IMR-90 (cell line): ENCODE results near the gene DOCK9. TPM values are rescaled to one million over a fixed set of nuclear protein-coding genes. Genes with fewer than 3 reads are reported as not detected.

Source experiments
- ATAC-seq: fragments of 200-7000 bp; cut with Tn5 transposase; 2 replicates; pipeline ENCODE4 v1.9.1; 2020; ENCODE audit warnings: low read depth, mild to moderate bottlenecking, moderate library complexity
- BruUV-seq: library from RNA; stranded (reverse); fragments of 400-500 nt; replicated peaks from 2 replicates; lab custom pipeline; 2021; lab: Mats Ljungman, UMichigan
- CTCF ChIA-PET: fragments of 300-600 bp; formaldehyde crosslinking; extraction: SDS; loops from one replicate; lab custom pipeline; 2021; ENCODE audit warnings: antibody characterized with exemption; lab: Yijun Ruan, JAX
- POLR2A ChIA-PET: fragments of 300-600 bp; sonication (Branson Sonifier 250); formaldehyde crosslinking; loops from one replicate; lab custom pipeline; 2022; ENCODE audit warnings: antibody characterized with exemption; ENCODE audit not compliant: unreplicated experiment; lab: Charles Lee
- DNase-seq: peaks from one replicate; pipeline ENCODE4 v3.0.0; 2013
- H2AFZ ChIP-seq: replicated peaks from 2 replicates; pipeline ENCODE3; 2013; ENCODE audit warnings: low read length, mild to moderate bottlenecking; ENCODE audit not compliant: poor library complexity
- H2AK5ac ChIP-seq: 2 replicates; pipeline ENCODE4 v1.6.1; 2013; ENCODE audit warnings: low read depth, low read length, inconsistent platforms
- H2AK9ac ChIP-seq: replicated peaks from 2 replicates; pipeline ENCODE3; 2013; ENCODE audit warnings: mild to moderate bottlenecking, low read depth, low read length, moderate library complexity; ENCODE audit not compliant: poor library complexity
- H2BK120ac ChIP-seq: 2 replicates; pipeline ENCODE4 v1.6.1; 2013; ENCODE audit warnings: low read depth, low read length, inconsistent platforms
- H2BK15ac ChIP-seq: 3 replicates; pipeline ENCODE4 v1.6.1; 2013; ENCODE audit warnings: low read depth, low read length, inconsistent platforms
- H2BK20ac ChIP-seq: 2 replicates; pipeline ENCODE4 v1.6.1; 2013; ENCODE audit warnings: low read depth, mild to moderate bottlenecking, inconsistent platforms, low read length, moderate library complexity
- H2BK5ac ChIP-seq: 2 replicates; pipeline ENCODE4 v1.6.1; 2013; ENCODE audit warnings: mild to moderate bottlenecking, low read depth, low read length, inconsistent platforms; ENCODE audit not compliant: poor library complexity, severe bottlenecking
- H3K14ac ChIP-seq: replicated peaks from 2 replicates; pipeline ENCODE4 v1.6.1; 2013; ENCODE audit warnings: low read depth, low read length, inconsistent platforms
- H3K18ac ChIP-seq: 2 replicates; pipeline ENCODE4 v1.6.1; 2013; ENCODE audit warnings: low read depth, low read length, control low read depth
- H3K23ac ChIP-seq: 2 replicates; pipeline ENCODE4 v1.6.1; 2013; ENCODE audit warnings: low read depth, low read length, inconsistent platforms
- H3K27ac ChIP-seq: 2 replicates; pipeline ENCODE4 v1.5.1; 2013; ENCODE audit warnings: mild to moderate bottlenecking, control low read depth, low read length; ENCODE audit not compliant: insufficient read depth
- H3K27me3 ChIP-seq: 2 replicates; pipeline ENCODE4 v1.6.1; 2013; ENCODE audit warnings: low read length; ENCODE audit not compliant: control insufficient read depth, insufficient read depth
- H3K36me3 ChIP-seq: 2 replicates; pipeline ENCODE4 v1.6.1; 2013; ENCODE audit warnings: low read length, mixed read lengths; ENCODE audit not compliant: control insufficient read depth, insufficient read depth
- H3K4ac ChIP-seq: 2 replicates; pipeline ENCODE4 v1.6.1; 2013; ENCODE audit warnings: low read depth, low read length, inconsistent platforms
- H3K4me1 ChIP-seq: 2 replicates; pipeline ENCODE4 v1.6.1; 2013; ENCODE audit warnings: low read length, mixed read lengths; ENCODE audit not compliant: control insufficient read depth, insufficient read depth
- H3K4me2 ChIP-seq: 2 replicates; pipeline ENCODE4 v1.6.1; 2013; ENCODE audit warnings: low read depth, mild to moderate bottlenecking, control low read depth, low read length, moderate library complexity
- H3K4me3 ChIP-seq: 2 replicates; pipeline ENCODE4 v1.5.1; 2013; ENCODE audit warnings: low read depth, mild to moderate bottlenecking, control low read depth, low read length, moderate library complexity; ENCODE audit not compliant: insufficient read depth
- H3K56ac ChIP-seq: 2 replicates; pipeline ENCODE4 v1.6.1; 2013; ENCODE audit warnings: low read length, inconsistent platforms; ENCODE audit not compliant: insufficient read depth; ENCODE audit errors: extremely low read depth
- H3K79me1 ChIP-seq, 2 experiments: 2 replicates each; pipeline ENCODE4 v1.6.1; 2013; ENCODE audit warnings: low read length in 2 of 2, inconsistent platforms in 1 of 2, low read depth in 1 of 2
- H3K9ac ChIP-seq: 2 replicates; pipeline ENCODE4 v1.6.1; 2013; ENCODE audit warnings: low read depth, low read length, control low read depth
- H3K9me1 ChIP-seq: 2 replicates; pipeline ENCODE4 v1.6.1; 2013; ENCODE audit warnings: low read length, inconsistent platforms; ENCODE audit not compliant: insufficient read depth
- H3K9me3 ChIP-seq: 2 replicates; pipeline ENCODE4 v1.6.1; 2013; ENCODE audit warnings: low read length; ENCODE audit not compliant: control insufficient read depth, insufficient read depth
- H4K20me1 ChIP-seq: 2 replicates; pipeline ENCODE4 v1.6.1; 2013; ENCODE audit warnings: low read length, inconsistent platforms; ENCODE audit not compliant: insufficient read depth
- H4K5ac ChIP-seq: 2 replicates; pipeline ENCODE4 v1.6.1; 2013; ENCODE audit warnings: mild to moderate bottlenecking, low read depth, low read length, control low read depth
- H4K8ac ChIP-seq, 2 experiments: 2 replicates each; pipeline ENCODE4 v1.6.1; 2013; ENCODE audit warnings: low read depth in 2 of 2, low read length in 2 of 2, control low read depth in 1 of 2, inconsistent platforms in 1 of 2
- H4K91ac ChIP-seq: 2 replicates; pipeline ENCODE4 v1.6.1; 2013; ENCODE audit warnings: low read depth, low read length, inconsistent platforms; ENCODE audit not compliant: insufficient read depth
- BHLHE40 ChIP-seq: fragments of 150-350 bp; IDR thresholded peaks from 2 replicates; pipeline ENCODE4 v1.6.1; 2016; ENCODE audit warnings: mild to moderate bottlenecking, low read depth, low read length
- CEBPB ChIP-seq: IDR thresholded peaks from 2 replicates; pipeline ENCODE4 v1.6.1; 2012; ENCODE audit warnings: low read depth, low read length, improper control_type of control experiment
- CHD1 ChIP-seq: IDR thresholded peaks from 2 replicates; pipeline ENCODE4 v1.6.1; 2012; ENCODE audit warnings: low read depth, low read length, improper control_type of control experiment
- CTCF ChIP-seq: conservative IDR thresholded peaks from 2 replicates; pipeline ENCODE4 v1.5.1; 2012; ENCODE audit warnings: mild to moderate bottlenecking, low read depth, low read length, improper control_type of control experiment
- ELK1 ChIP-seq: fragments of 150-350 bp; IDR thresholded peaks from 2 replicates; pipeline ENCODE4 v1.6.1; 2016; ENCODE audit warnings: low read depth, mild to moderate bottlenecking, low read length, moderate library complexity, borderline replicate concordance
- FOS ChIP-seq: fragments of 150-350 bp; IDR thresholded peaks from 2 replicates; pipeline ENCODE4 v1.6.1; 2016; ENCODE audit warnings: low read depth, low read length
- MAFK ChIP-seq: IDR thresholded peaks from 2 replicates; pipeline ENCODE4 v1.6.1; 2012; ENCODE audit warnings: low read depth, low read length, improper control_type of control experiment
- MAZ ChIP-seq: IDR thresholded peaks from 2 replicates; pipeline ENCODE4 v1.6.1; 2012; ENCODE audit warnings: low read depth, mild to moderate bottlenecking, low read length, improper control_type of control experiment, moderate library complexity, borderline replicate concordance
- MXI1 ChIP-seq: IDR thresholded peaks from 2 replicates; pipeline ENCODE4 v1.6.1; 2012; ENCODE audit warnings: low read depth, mild to moderate bottlenecking, low read length, moderate library complexity, borderline replicate concordance
- NFE2L2 ChIP-seq: fragments of 150-350 bp; IDR thresholded peaks from 2 replicates; pipeline ENCODE4 v1.6.1; 2016; ENCODE audit warnings: low read depth, mild to moderate bottlenecking, low read length
- POLR2A ChIP-seq: IDR thresholded peaks from 2 replicates; pipeline ENCODE4 v1.6.1; 2012; ENCODE audit warnings: mild to moderate bottlenecking, low read depth, low read length
- RAD21 ChIP-seq: IDR thresholded peaks from 2 replicates; pipeline ENCODE4 v1.6.1; 2012; ENCODE audit warnings: low read length, improper control_type of control experiment
- RCOR1 ChIP-seq: IDR thresholded peaks from 2 replicates; pipeline ENCODE4 v1.6.1; 2012; ENCODE audit warnings: mild to moderate bottlenecking, low read length, improper control_type of control experiment; ENCODE audit not compliant: insufficient replicate concordance
- RFX5 ChIP-seq: IDR thresholded peaks from 2 replicates; pipeline ENCODE4 v1.8.0; 2012; ENCODE audit warnings: low read depth, mild to moderate bottlenecking, low read length, moderate library complexity
- SMC3 ChIP-seq: fragments of 150-350 bp; IDR thresholded peaks from 2 replicates; pipeline ENCODE4 v1.6.1; 2016; ENCODE audit warnings: low read depth, mild to moderate bottlenecking, antibody characterized with exemption, low read length, moderate library complexity
- USF2 ChIP-seq: fragments of 150-350 bp; IDR thresholded peaks from 2 replicates; pipeline ENCODE4 v1.6.1; 2017; ENCODE audit warnings: mild to moderate bottlenecking, antibody characterized with exemption, low read length, low read depth
- WGBS, 2 experiments: methylation state at CpG; one replicate each; pipeline versions ENCODE4 v1.1.5 to v1.1.7; 2013; ENCODE audit warnings: missing lambda C conversion rate in 2 of 2; ENCODE audit not compliant: insufficient read length in 1 of 2; ENCODE audit errors: extremely low coverage in 2 of 2; 5-methylcytosine and 5-hydroxymethylcytosine counted together
- dilution Hi-C: fragments of 300-500 bp; cut with HindIII; formaldehyde crosslinking; loops from one replicate; pipeline ENCODE4 v1.14.3; 2018; ENCODE audit warnings: low sequenced_read_pairs; ENCODE audit not compliant: unreplicated experiment
- in situ Hi-C: fragments of 300-500 bp; cut with MboI; formaldehyde crosslinking; loops from 3 replicates; pipeline ENCODE4 v1.14.3; 2019; ENCODE audit warnings: low sequenced_read_pairs, inconsistent platforms, mixed read lengths
- intact Hi-C: fragments of 100-400 bp; cut with micrococcal nuclease; formaldehyde crosslinking; loops from 2 replicates; pipeline ENCODE4 v1.10.0; 2022
- polyA plus RNA-seq, 3 experiments: library from polyadenylated mRNA; depleted of rRNA; stranded (reverse); fragments of >200 nt; gene quantifications; 2 replicates each; pipeline ENCODE4 v1.2.3, GENCODE V29; 2012; ENCODE audit warnings: low replicate concordance in 1 of 3
- total RNA-seq: library from RNA; depleted of rRNA; stranded (reverse); fragments of >200 nt; gene quantifications from 2 replicates; pipeline ENCODE4 v1.2.3, GENCODE V29; 2012

Gene DOCK9
- total and polyA plus RNA-seq, 2 of the 4 experiments (the other 2 are of a cell fraction) = 4.8 to 7.2 TPM

- no peak for DNase-seq
- Histone ChIP-seq H3K36me3 (no peaks in the 10 kb centered on the region), H2BK20ac (no peak overlapping the region), H2AK5ac (no peak overlapping the region), H3K4me1 (peaks cover 11% of the 10 kb centered on the region), H3K9ac (no peak overlapping the region), H3K9me3 (peaks cover 11% of the 10 kb centered on the region), H2AFZ (no peak overlapping the region), H3K14ac (no peak overlapping the region), H3K79me1 (peaks cover 0 to 14% of the 10 kb centered on the region in 2 experiments; a peak in 1 of 4 replicates), H3K56ac (no peak overlapping the region), H3K27me3 (no peaks in the 10 kb centered on the region), H4K8ac (no peak overlapping the region), H4K5ac (no peak overlapping the region), H3K18ac (no peak overlapping the region), H3K9me1 (peaks cover 3% of the 10 kb centered on the region; the same call in 1 of the 2 replicates), H3K27ac (no peak overlapping the region), H3K4me3 (no peak overlapping the region), H2BK120ac (no peak overlapping the region), H3K23ac (no peak overlapping the region), H2BK15ac (no peak overlapping the region), H3K4ac (no peak overlapping the region), H3K4me2 (no peak overlapping the region), H4K20me1 (no peaks in the 10 kb centered on the region), H4K91ac (no peak overlapping the region), H2BK5ac (no peak overlapping the region), H2AK9ac (no peak overlapping the region)
- intact Hi-C loops = no loop called here
- BruUV-seq = no TSS peak
- no CpG with 5 or more reads among the region's 3 CpGs for WGBS, 2 experiments
- CTCF ChIA-PET = no interaction called here
- dilution Hi-C loops = no loop called here
- in situ Hi-C loops = no loop called here
- TF ChIP-seq RAD21 (no peak), FOS (no peak), POLR2A (no peak), RFX5 (no peak), ELK1 (no peak), CEBPB (no peak), CHD1 (no peak), MAZ (no peak), MXI1 (no peak), BHLHE40 (no peak), NFE2L2 (no peak), RCOR1 (no peak), SMC3 (no peak), CTCF (no peak), MAFK (no peak), USF2 (no peak)
- no peak for ATAC-seq
- POLR2A ChIA-PET = no interaction called here
Measured at GRCh38 chr13:98934243-98934642, 43.6 kb downstream of the DOCK9 start.
